Measurements from ENCODE around the gene SH2D4B. TPM values are rescaled to one million over a fixed set of nuclear protein-coding genes. Genes with fewer than 3 reads are reported as not detected.

The SH2D4B gene
- total and polyA plus RNA-seq, 10 of the 15 experiments (the other 5 are each of a cell fraction or from before 2014, with no cell fraction given), result 0.04 to 0.21 (median 0.13) TPM; not detected in 5

GRCh38 chr10:80537086-80537735 lies 491 bp upstream of the SH2D4B start:
- DNase-seq (ENCODE audit: low read depth, low spot score), result no peak
- peak overlapping the region; percentile 83 for H3K4me3 ChIP-seq
- H3K27me3 ChIP-seq (replicated peaks in 1 of 2; ENCODE audit: control insufficient read depth in 2 of 2, insufficient read depth in 2 of 2, low read length in 1 of 2), result no peaks in the 10 kb centered on the region
- ATAC-seq, result no peak
- BruUV-seq (replicated peaks), result no TSS peak
- ChIA-PET CTCF (interaction anchor here (0.7 to 2.8 kb wide), 9 partner anchors 10 to 126 kb away, joined by 3 to 32 read pairs (median 4); no protein-coding TSS in a partner anchor), RAD21 (ENCODE audit: unreplicated experiment) (interaction anchor here (0.8 to 2.7 kb wide), 6 partner anchors 16 to 176 kb away, joined by 3 to 38 read pairs (median 3); no protein-coding TSS in a partner anchor), SMC1A (ENCODE audit: uncharacterized antibody, unreplicated experiment) (interaction anchor here (0.9 to 2.7 kb wide), 11 partner anchors 11 to 93 kb away, joined by 3 to 35 read pairs (median 3); no protein-coding TSS in a partner anchor), POLR2A (interaction anchor here (0.7 to 1.0 kb wide), 4 partner anchors 37 to 84 kb away, joined by 3 to 4 read pairs (median 3); no protein-coding TSS in a partner anchor)
- no peak for FAIRE-seq
- no peaks in the 10 kb centered on the region; the same call in 2 of the 3 replicates for H3K9me3 ChIP-seq (replicated peaks; ENCODE audit: control insufficient read depth, insufficient read depth, low read length)
- in situ Hi-C loops (cut with MboI), result no loop called here
- WGBS (ENCODE audit: insufficient coverage, insufficient replicate concordance, low lambda C conversion rate, missing lambda C conversion rate), result 95% methylated on average over 8 of the region's 8 CpGs
- peak overlapping the region; percentile 80; the same call in 1 of the 2 replicates for H3K4me2 ChIP-seq (ENCODE audit: control insufficient read depth, insufficient read depth)
- no peaks in the 10 kb centered on the region for H3K36me3 ChIP-seq (ENCODE audit: control insufficient read depth in 2 of 2, insufficient read depth in 2 of 2, low read length in 1 of 2)
- no peak overlapping the region for H2AFZ ChIP-seq (ENCODE audit: control insufficient read depth, low read depth, low read length)
- H3K79me2 ChIP-seq (ENCODE audit: control insufficient read depth, insufficient read depth, low read length), result no peaks in the 10 kb centered on the region; the same call in 1 of the 2 replicates
- intact Hi-C loops (cut with micrococcal nuclease; ENCODE audit: unreplicated experiment), result loop anchor here (2.0 kb wide), 1 partner anchor 126 kb away; no protein-coding TSS in a partner anchor
- H3K4me1 ChIP-seq (ENCODE audit: control insufficient read depth, insufficient read depth, low read length), result peaks cover 28% of the 10 kb centered on the region
- H3K27ac ChIP-seq (ENCODE audit: control insufficient read depth, insufficient read depth), result no peak overlapping the region
- H3K9ac ChIP-seq (ENCODE audit: control insufficient read depth, insufficient read depth, low read length), result no peak overlapping the region
- H4K20me1 ChIP-seq (ENCODE audit: control insufficient read depth, insufficient read depth), result no peaks in the 10 kb centered on the region
- no peak for TF ChIP-seq KLF5 (IDR thresholded peaks at IDR 0.05; ENCODE audit: partially characterized antibody)
- TF ChIP-seq IKZF2 (IDR thresholded peaks at IDR 0.05), result no peak
- TF ChIP-seq KAT2A (conservative IDR thresholded peaks at IDR 0.05; ENCODE audit: control insufficient read depth, low read depth, low read length), result no peak
- TF ChIP-seq REST (IDR thresholded peaks at IDR 0.05; ENCODE audit: low read depth, low read length), result no peak
- TF ChIP-seq SUZ12 (IDR thresholded peaks at IDR 0.05; ENCODE audit: unreplicated experiment), result no peak
- TF ChIP-seq CHD2 (IDR thresholded peaks at IDR 0.05; ENCODE audit: borderline replicate concordance, low read depth, low read length), result no peak
- no peak for TF ChIP-seq ZSCAN29 (IDR thresholded peaks at IDR 0.05)
- TF ChIP-seq SMARCA5 (IDR thresholded peaks at IDR 0.05), result no peak
- no peak for TF ChIP-seq HDGF (IDR thresholded peaks at IDR 0.05)
- TF ChIP-seq CHD1 (IDR thresholded peaks at IDR 0.05; ENCODE audit: low read depth, low read length), result no peak
- no peak for TF ChIP-seq IRF4 (IDR thresholded peaks at IDR 0.05; ENCODE audit: low read depth, low read length)
- TF ChIP-seq ATF2 (IDR thresholded peaks at IDR 0.05; ENCODE audit: low read length), result no peak
- no peak for TF ChIP-seq IRF5 (IDR thresholded peaks at IDR 0.05; ENCODE audit: borderline replicate concordance)
- TF ChIP-seq RCOR1 (conservative IDR thresholded peaks at IDR 0.05; ENCODE audit: low read depth, low read length), result no peak
- TF ChIP-seq BCLAF1 (IDR thresholded peaks at IDR 0.05), result no peak
